Gastroesophageal sphincter (tissue), 3 donors: ENCODE results near the gene ADAM19.

Source experiments
- CTCF ChIP-seq, 4 experiments: fragments of 200-600 bp in 2 of 4; fragments of 450-650 bp in 2 of 4; sonication (generic) in 1 of 4; IDR thresholded peaks; one replicate each; pipeline ENCODE4 v1.5.1; 2017 to 2019; ENCODE audit warnings: antibody characterized with exemption in 4 of 4, mild to moderate bottlenecking in 2 of 4, moderate library complexity in 2 of 4
- EP300 ChIP-seq: sonication (generic); formaldehyde crosslinking; IDR thresholded peaks from one replicate; pipeline ENCODE4 v1.6.1; 2017; ENCODE audit warnings: antibody characterized with exemption, mild to moderate bottlenecking
- POLR2A ChIP-seq, 2 donors: fragments of 450-650 bp; IDR thresholded peaks; one replicate each; pipeline ENCODE4 v1.6.1; 2017; ENCODE audit warnings: antibody characterized with exemption in 2 of 2, mild to moderate bottlenecking in 2 of 2, moderate library complexity in 1 of 2
- POLR2AphosphoS5 ChIP-seq: sonication (generic); formaldehyde crosslinking; IDR thresholded peaks from one replicate; pipeline ENCODE4 v1.6.1; 2017; ENCODE audit warnings: antibody characterized with exemption

GRCh38 chr5:157575381-157576020 lies at the start of gene ADAM19:
- peak in 3 of 4 experiments; percentile 35 to 46 (median 43) for TF ChIP-seq CTCF (IDR thresholded peaks at IDR 0.05)
- TF ChIP-seq POLR2AphosphoS5: peak; percentile 79
- no peak for TF ChIP-seq EP300
- TF ChIP-seq POLR2A (IDR thresholded peaks at IDR 0.05): peak; percentile 73 to 84
